B cell (primary cell): ENCODE measurements around the gene UBL5. TPM values are rescaled to one million over a fixed set of nuclear protein-coding genes. Genes with fewer than 3 reads are reported as not detected.
"Not testable (repeated sequence)": the region's sequence is repeated elsewhere in the genome, so short reads cannot be mapped to it uniquely, and the experiment has no call there.

Source experiments
- ATAC-seq: fragments of 200-7000 bp; cut with Tn5 transposase; one replicate; pipeline ENCODE4 v1.10.0; 2021; ENCODE audit warnings: low read depth, mild to moderate bottlenecking, moderate number of reproducible peaks, moderate library complexity
- CTCF ChIA-PET: fragments of 350-600 bp; sonication (Branson Sonifier 250); formaldehyde crosslinking; loops from one replicate; lab custom pipeline; 2021; ENCODE audit warnings: antibody characterized with exemption, inconsistent platforms; lab: Charles Lee
- POLR2A ChIA-PET: fragments of 350-600 bp; sonication (Branson Sonifier 250); formaldehyde crosslinking; loops from one replicate; lab custom pipeline; 2021; ENCODE audit warnings: antibody characterized with exemption; lab: Charles Lee
- DNase-seq: peaks from one replicate; pipeline ENCODE4 v3.0.0; 2013
- H2AFZ ChIP-seq: 2 replicates; pipeline ENCODE4 v1.6.1; 2012; ENCODE audit warnings: mild to moderate bottlenecking, low read depth, low read length; ENCODE audit not compliant: insufficient read depth, poor library complexity, severe bottlenecking
- H3K27ac ChIP-seq, 2 donors: 1 replicate in 1 of 2; 2 replicates in 1 of 2; pipeline ENCODE4 v1.5.1; 2012 to 2013; ENCODE audit warnings: low read length in 2 of 2, mild to moderate bottlenecking in 2 of 2, moderate library complexity in 1 of 2
- H3K27me3 ChIP-seq, 4 experiments: fragments of 200-600 bp in 1 of 4; sonication (generic) in 1 of 4; replicated peaks in 1 of 4; 1 replicate in 2 of 4; 2 replicates in 2 of 4; pipeline versions ENCODE4 v1.6.1 to v1.7.0; 2013 to 2016; ENCODE audit warnings: low read length in 3 of 4, mild to moderate bottlenecking in 2 of 4, mixed read lengths in 1 of 4, moderate library complexity in 1 of 4; ENCODE audit not compliant: insufficient read depth in 4 of 4, control insufficient read depth in 3 of 4; ENCODE audit errors: control extremely low read depth in 1 of 4
- H3K36me3 ChIP-seq, 2 experiments: replicated peaks in 1 of 2; 1 replicate in 1 of 2; 2 replicates in 1 of 2; pipeline versions ENCODE4 v1.6.1 to v1.7.1; 2013; ENCODE audit warnings: low read length in 1 of 2; ENCODE audit not compliant: insufficient read depth in 2 of 2, control insufficient read depth in 1 of 2; ENCODE audit errors: control extremely low read depth in 1 of 2, extremely low read depth in 1 of 2
- H3K4me1 ChIP-seq, 2 donors: fragments of 200-600 bp in 1 of 2; sonication (generic) in 1 of 2; 1 replicate in 1 of 2; 2 replicates in 1 of 2; pipeline versions ENCODE4 v1.5.1 to v1.6.1; 2013 to 2017; ENCODE audit warnings: low read length in 2 of 2; ENCODE audit not compliant: control insufficient read depth in 2 of 2, insufficient read depth in 2 of 2
- H3K4me2 ChIP-seq: replicated peaks from 2 replicates; pipeline ENCODE3; 2012; ENCODE audit warnings: mild to moderate bottlenecking, low read depth, low read length; ENCODE audit not compliant: poor library complexity, severe bottlenecking
- H3K4me3 ChIP-seq, 5 experiments: fragments of 200-600 bp in 1 of 5; sonication (generic) in 1 of 5; 1 replicate in 3 of 5; 2 replicates in 2 of 5; pipeline versions ENCODE4 v1.5.1 to v1.7.0; 2011 to 2016; ENCODE audit warnings: low read length in 4 of 5, mild to moderate bottlenecking in 4 of 5, low read depth in 2 of 5, control low read depth in 1 of 5, moderate library complexity in 1 of 5; ENCODE audit not compliant: insufficient read depth in 1 of 5; ENCODE audit errors: control extremely low read depth in 1 of 5, extremely low read depth in 1 of 5
- H3K79me2 ChIP-seq: fragments of 200-600 bp; sonication (generic); one replicate; pipeline ENCODE4 v1.6.0; 2016; ENCODE audit warnings: low read length; ENCODE audit not compliant: control insufficient read depth, insufficient read depth
- H3K9ac ChIP-seq: fragments of 200-600 bp; sonication (generic); 2 replicates; pipeline ENCODE4 v1.6.1; 2017; ENCODE audit warnings: mild to moderate bottlenecking, low read length, moderate library complexity
- H3K9me3 ChIP-seq, 3 donors: one replicate each; pipeline versions ENCODE4 v1.6.1 to v1.7.1; 2013; ENCODE audit warnings: low read length in 2 of 3; ENCODE audit not compliant: control insufficient read depth in 2 of 3, insufficient read depth in 1 of 3; ENCODE audit errors: control extremely low read depth in 1 of 3
- H4K20me1 ChIP-seq: 2 replicates; pipeline ENCODE4 v1.6.0; 2012; ENCODE audit warnings: mild to moderate bottlenecking, low read length; ENCODE audit not compliant: insufficient read depth, control insufficient read depth, poor library complexity, severe bottlenecking
- H3K27ac Mint-ChIP-seq: one replicate; pipeline ENCODE4 v1.8.0; 2021; ENCODE audit warnings: mixed read lengths
- H3K27me3 Mint-ChIP-seq: one replicate; pipeline ENCODE4 v1.8.0; 2021; ENCODE audit warnings: mixed read lengths
- H3K4me1 Mint-ChIP-seq: one replicate; pipeline ENCODE4 v1.8.0; 2021; ENCODE audit warnings: mixed read lengths
- H3K4me3 Mint-ChIP-seq: one replicate; pipeline ENCODE4 v1.8.0; 2021; ENCODE audit warnings: mixed read lengths
- H3K9me3 Mint-ChIP-seq: one replicate; pipeline ENCODE4 v1.8.0; 2022; ENCODE audit warnings: mixed read lengths; ENCODE audit not compliant: insufficient read depth
- CTCF ChIP-seq: fragments of 200-600 bp; IDR thresholded peaks from one replicate; pipeline ENCODE4 v1.8.0; 2022; ENCODE audit warnings: antibody characterized with exemption, mild to moderate bottlenecking
- EZH2 ChIP-seq: IDR thresholded peaks from 2 replicates; pipeline ENCODE4 v1.6.1; 2012; ENCODE audit warnings: borderline replicate concordance, low read depth, mild to moderate bottlenecking, moderate library complexity, low read length; ENCODE audit not compliant: insufficient read depth, poor library complexity, severe bottlenecking
- WGBS: methylation state at CpG from one replicate; pipeline ENCODE4 v1.1.5; 2013; ENCODE audit warnings: missing lambda C conversion rate; ENCODE audit not compliant: insufficient coverage; 5-methylcytosine and 5-hydroxymethylcytosine counted together
- intact Hi-C: fragments of 100-400 bp; cut with micrococcal nuclease; formaldehyde crosslinking; loops from one replicate; pipeline ENCODE4 v1.10.0; 2022
- polyA plus RNA-seq: library from polyadenylated mRNA; depleted of rRNA; stranded (reverse); fragments of >200 nt; gene quantifications from 2 replicates; pipeline ENCODE4 v1.2.3, GENCODE V29; 2012
- total RNA-seq, 2 donors: library from RNA; stranded (reverse); fragments of 120-200 nt in 1 of 2; gene quantifications; 1 replicate in 1 of 2; 2 replicates in 1 of 2; pipeline versions ENCODE4 v1.2.3 to v1.2.4, GENCODE V29; 2013 to 2022

UBL5 gene
- total and polyA plus RNA-seq, 2 donors (not counting 1 experiment from before 2014, with no cell fraction given): 183 to 315 TPM

- H3K9ac ChIP-seq: peak overlapping the region; percentile 78
- H3K27me3 ChIP-seq: no peaks in the 10 kb centered on the region
- ATAC-seq: no peak
- no peaks in the 10 kb centered on the region for H3K79me2 ChIP-seq
- TF ChIP-seq CTCF (no peak), EZH2 (no peak)
- ChIA-PET POLR2A (no interaction called here), CTCF (interaction anchor here (0.7 kb wide), 1 partner anchor 1783 kb away, joined by 3 read pairs; no protein-coding TSS in a partner anchor)
- peak overlapping the region; percentile 79 for H3K4me2 ChIP-seq
- H3K9me3 ChIP-seq: no peaks in the 10 kb centered on the region
- no peaks in the 10 kb centered on the region for H3K27me3 Mint-ChIP-seq
- intact Hi-C loops: no loop called here
- peak overlapping the region; percentile 95 for H3K27ac Mint-ChIP-seq
- peak overlapping the region; percentile 92 for H3K4me3 Mint-ChIP-seq
- H3K4me1 Mint-ChIP-seq: peaks cover 23% of the 10 kb centered on the region
- H3K36me3 ChIP-seq: no peaks in the 10 kb centered on the region
- H2AFZ ChIP-seq: peak overlapping the region; percentile 79
- no peaks in the 10 kb centered on the region for H4K20me1 ChIP-seq
- peak overlapping the region; percentile 80 to 97 for H3K27ac ChIP-seq
- no peaks in the 10 kb centered on the region for H3K9me3 Mint-ChIP-seq
- H3K4me1 ChIP-seq: peaks cover 8 to 19% of the 10 kb centered on the region in 2 donors
- peak overlapping the region; percentile 45 to 94 (median 75) for H3K4me3 ChIP-seq
- DNase-seq: peak; percentile 28
- WGBS: 83% methylated on average over 3 of the region's 9 CpGs
Measured at GRCh38 chr19:9786342-9786741, 41.4 kb upstream of the UBL5 start.

- no peaks in the 10 kb centered on the region for H3K27me3 ChIP-seq
- H3K36me3 ChIP-seq: no peaks in the 10 kb centered on the region
- Mint-ChIP-seq H3K27ac (peak overlapping the region; percentile 81), H3K27me3 (no peaks in the 10 kb centered on the region), H3K4me1 (peaks cover 26% of the 10 kb centered on the region), H3K4me3 (peak overlapping the region; percentile 92), H3K9me3 (no peaks in the 10 kb centered on the region)
- H3K9me3 ChIP-seq: no peaks in the 10 kb centered on the region
- no peak for ATAC-seq
- H3K27ac ChIP-seq: peak overlapping the region in 1 of 2 donors; percentile 44
- H3K79me2 ChIP-seq: no peaks in the 10 kb centered on the region
- intact Hi-C loops: no loop called here
- H3K4me3 ChIP-seq: peak overlapping the region in 2 of 5 experiments; percentile 66 to 75
- H4K20me1 ChIP-seq: no peaks in the 10 kb centered on the region
- H3K4me2 ChIP-seq: peak overlapping the region; percentile 79
- peaks cover 8 to 21% of the 10 kb centered on the region in 2 donors for H3K4me1 ChIP-seq
- ChIA-PET CTCF (interaction anchor here (0.7 kb wide), 1 partner anchor 1783 kb away, joined by 3 read pairs; no protein-coding TSS in a partner anchor), POLR2A (interaction anchor here (0.5 kb wide), 1 partner anchor 924 kb away, joined by 3 read pairs; no protein-coding TSS in a partner anchor)
- TF ChIP-seq CTCF (no peak), EZH2 (no peak)
- no peak for DNase-seq
- peak overlapping the region; percentile 79 for H2AFZ ChIP-seq
- 94% methylated on average over 8 of the region's 8 CpGs for WGBS
- H3K9ac ChIP-seq: peak overlapping the region; percentile 78
Measured at GRCh38 chr19:9786819-9787218, 40.9 kb upstream of the UBL5 start.

GRCh38 chr19:9788604-9789003 lies 39.1 kb upstream of the UBL5 start:
- peaks cover 30% of the 10 kb centered on the region for H3K4me1 Mint-ChIP-seq

More at GRCh38 chr19:9788604-9789003, 39.1 kb upstream of the UBL5 start:
- H3K36me3 ChIP-seq, H3K27ac ChIP-seq, H3K4me3 ChIP-seq, H3K27ac Mint-ChIP-seq, H3K27me3 Mint-ChIP-seq, H2AFZ ChIP-seq, H4K20me1 ChIP-seq, ATAC-seq, H3K9me3 Mint-ChIP-seq, H3K9ac ChIP-seq, H3K4me3 Mint-ChIP-seq, H3K9me3 ChIP-seq, H3K79me2 ChIP-seq, intact Hi-C loops, H3K4me2 ChIP-seq, H3K27me3 ChIP-seq, DNase-seq: not testable (repeated sequence)
- 99% methylated on average over 7 of the region's 13 CpGs for WGBS
- peaks cover 8 to 29% of the 10 kb centered on the region in 2 donors for H3K4me1 ChIP-seq
- CTCF ChIA-PET: interaction anchor here (0.8 kb wide), 1 partner anchor 202 kb away, joined by 3 read pairs; no protein-coding TSS in a partner anchor
- POLR2A ChIA-PET: interaction anchor here (0.6 to 0.7 kb wide), 3 partner anchors 170 to 1481 kb away, joined by 3 to 4 read pairs (median 3); no protein-coding TSS in a partner anchor
